GM21737 (cell line): Measurements from ENCODE around the gene TAP2.
A peak's percentile ranks its signal among the peaks of the same experiment; 100 is the strongest.
"Not testable (repeated sequence)": the region's sequence is repeated elsewhere in the genome, so short reads cannot be mapped to it uniquely, and the experiment has no call there.

ENCODE experiments used
- ATAC-seq: cut with Tn5 transposase; IDR thresholded peaks from one replicate; pipeline ENCODE4 v1.9.1; 2021; ENCODE audit warnings: mild to moderate bottlenecking, moderate library complexity; ENCODE audit not compliant: unreplicated experiment

TAP2 gene

GRCh38 chr6:32836873-32837272 is 1.7 kb downstream of the TAP2 start:
- ATAC-seq: no peak

- no peak for ATAC-seq
Measured at GRCh38 chr6:32835167-32835893, 3.2 kb downstream of the TAP2 start.

GRCh38 chr6:32833664-32834063 is 4.9 kb downstream of the TAP2 start:
- no peak for ATAC-seq

- ATAC-seq: no peak
Measured at GRCh38 chr6:32832535-32832934, 6.0 kb downstream of the TAP2 start.

GRCh38 chr6:32830936-32831335 is 7.6 kb downstream of the TAP2 start:
- ATAC-seq: no peak

- ATAC-seq: no peak
Measured at GRCh38 chr6:32830017-32830416, 8.5 kb downstream of the TAP2 start.

GRCh38 chr6:32829495-32829894 is 9.0 kb downstream of the TAP2 start:
- no peak for ATAC-seq

- ATAC-seq: no peak
Measured at GRCh38 chr6:32827025-32827424, 11.5 kb downstream of the TAP2 start.

- no peak for ATAC-seq
Measured at GRCh38 chr6:32825966-32826365, 12.6 kb downstream of the TAP2 start.

GRCh38 chr6:32819729-32820128 is 18.8 kb downstream of the TAP2 start:
- no peak for ATAC-seq

GRCh38 chr6:32818867-32819266 is 19.7 kb downstream of the TAP2 start:
- ATAC-seq: no peak

GRCh38 chr6:32816746-32817204 is 21.8 kb downstream of the TAP2 start, which contains the start of gene HLA-DOB:
Gene HLA-DOB (minus strand): TSS chr6:32817002. CDS start chr6:32816951, 51 bp downstream.
- peak; percentile 50 for ATAC-seq

- ATAC-seq: no peak
Measured at GRCh38 chr6:32815996-32816395, 22.5 kb downstream of the TAP2 start.

GRCh38 chr6:32815115-32815514 is 23.4 kb downstream of the TAP2 start:
- ATAC-seq: no peak

GRCh38 chr6:32814145-32814544 is 24.4 kb downstream of the TAP2 start:
- no peak for ATAC-seq

- no peak for ATAC-seq
Measured at GRCh38 chr6:32809171-32809570, 29.4 kb downstream of the TAP2 start.

- ATAC-seq: no peak
Measured at GRCh38 chr6:32807020-32807580, 31.4 kb downstream of the TAP2 start.

GRCh38 chr6:32805404-32805803 is 33.1 kb downstream of the TAP2 start:
- ATAC-seq: not testable (repeated sequence)

- ATAC-seq: no peak
Measured at GRCh38 chr6:32803416-32803815, 35.1 kb downstream of the TAP2 start.

GRCh38 chr6:32799740-32800139 is 38.8 kb downstream of the TAP2 start:
- ATAC-seq: no peak

GRCh38 chr6:32799168-32799567 is 39.4 kb downstream of the TAP2 start:
- no peak for ATAC-seq
